GM12864 (cell line): ENCODE results near the gene FOXO1.

Experiments
- DNase-seq: peaks from one replicate; pipeline ENCODE4 v3.0.0-alpha.2; 2011; ENCODE audit warnings: low read depth
- H3K4me3 ChIP-seq: 2 replicates; pipeline ENCODE4 v1.5.1; 2011; ENCODE audit warnings: mild to moderate bottlenecking, low read depth, low read length, control low read depth
- CTCF ChIP-seq: IDR thresholded peaks from 2 replicates; pipeline ENCODE4 v1.5.1; 2011; ENCODE audit warnings: low read depth, mild to moderate bottlenecking, moderate library complexity, low read length, control low read depth, inconsistent platforms; ENCODE audit errors: missing control alignments

Gene FOXO1

GRCh38 chr13:40571338-40571963, 95.0 kb downstream of the FOXO1 start:
- DNase-seq: no peak
- no peak for TF ChIP-seq CTCF
- H3K4me3 ChIP-seq: no peak overlapping the region; the same call in 1 of the 2 replicates

GRCh38 chr13:40570930-40571329, 95.5 kb downstream of the FOXO1 start:
- no peak for TF ChIP-seq CTCF
- H3K4me3 ChIP-seq: no peak overlapping the region
- no peak for DNase-seq

GRCh38 chr13:40569024-40569350, 97.5 kb downstream of the FOXO1 start:
- H3K4me3 ChIP-seq: no peak overlapping the region
- no peak for TF ChIP-seq CTCF
- DNase-seq: no peak

- H3K4me3 ChIP-seq: no peak overlapping the region
- no peak for TF ChIP-seq CTCF
- no peak for DNase-seq
Measured at GRCh38 chr13:40568246-40569023, 98.0 kb downstream of the FOXO1 start.

- no peak for DNase-seq
- H3K4me3 ChIP-seq: no peak overlapping the region
- no peak for TF ChIP-seq CTCF
Measured at GRCh38 chr13:40566811-40567210, 99.6 kb downstream of the FOXO1 start.

GRCh38 chr13:40565282-40566148, 100.9 kb downstream of the FOXO1 start:
- no peak for DNase-seq
- TF ChIP-seq CTCF: no peak
- no peak overlapping the region for H3K4me3 ChIP-seq
